ENCODE results near the gene IL11RA. TPM values are rescaled to one million over a fixed set of nuclear protein-coding genes. Genes with fewer than 3 reads are reported as not detected.
A peak's percentile ranks its signal among the peaks of the same experiment; 100 is the strongest.

IL11RA gene
- total RNA-seq, 1 donor from 2014 or later = 72.4 TPM

DNA sequence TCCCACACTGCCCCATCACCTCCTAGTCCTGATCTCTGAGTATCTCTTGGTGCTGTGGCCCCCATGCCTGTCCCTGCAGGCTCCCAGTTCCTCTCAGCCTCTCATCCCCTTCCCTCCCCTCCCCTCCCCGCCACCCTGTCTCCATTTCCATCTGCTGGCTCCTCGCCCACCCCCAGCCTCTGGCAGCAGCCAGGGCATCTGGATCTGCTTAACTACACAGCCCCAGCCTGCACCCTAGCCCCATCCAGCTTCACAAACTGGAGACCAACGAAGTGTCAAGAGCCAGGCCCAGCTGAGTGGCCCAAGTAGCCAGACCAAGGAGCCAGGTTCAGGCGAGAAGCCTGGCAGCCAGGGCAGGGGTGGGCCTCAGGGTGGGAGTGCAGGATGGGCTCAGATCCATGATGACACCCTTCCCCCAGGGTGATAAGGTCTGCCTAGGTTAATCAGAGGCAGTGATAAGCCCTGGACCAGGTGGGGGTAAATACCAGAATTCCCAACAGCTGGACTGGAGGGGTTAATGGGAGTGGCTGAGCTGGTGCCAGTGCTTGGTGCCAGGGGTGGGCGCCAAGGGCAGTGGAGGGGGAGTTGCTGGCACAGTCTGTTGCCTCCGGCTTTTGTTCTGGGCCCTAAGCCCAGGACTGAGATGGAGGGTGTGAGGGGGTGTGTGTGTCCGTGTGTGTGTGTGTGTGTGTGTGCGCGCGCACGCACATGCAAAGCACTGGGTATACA lies 2.5 kb downstream of the IL11RA start:
- peak; percentile 93 for DNase-seq

GRCh38 chr9:34655394-34655793 lies 3.4 kb downstream of the IL11RA start:
- no peak for DNase-seq

GRCh38 chr9:34656992-34657391 lies 5.0 kb downstream of the IL11RA start:
- DNase-seq = no peak

DNA sequence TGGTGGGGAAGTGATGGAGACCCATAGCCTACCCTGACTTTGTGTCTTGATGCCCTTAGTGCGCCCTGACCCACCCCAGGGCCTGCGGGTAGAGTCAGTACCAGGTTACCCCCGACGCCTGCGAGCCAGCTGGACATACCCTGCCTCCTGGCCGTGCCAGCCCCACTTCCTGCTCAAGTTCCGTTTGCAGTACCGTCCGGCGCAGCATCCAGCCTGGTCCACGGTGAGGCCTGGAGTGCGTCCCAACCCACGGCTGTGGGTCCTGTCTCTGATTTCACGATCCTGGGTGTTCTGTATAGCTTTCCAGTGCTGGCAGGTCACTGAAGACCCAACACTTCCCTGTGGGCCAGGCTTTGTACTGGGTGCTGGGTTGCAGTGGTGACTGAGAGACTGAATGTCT lies 6.5 kb downstream of the IL11RA start:
- no peak for DNase-seq

GRCh38 chr9:34659592-34660253 lies 7.7 kb downstream of the IL11RA start:
- DNase-seq = no peak

DNA sequence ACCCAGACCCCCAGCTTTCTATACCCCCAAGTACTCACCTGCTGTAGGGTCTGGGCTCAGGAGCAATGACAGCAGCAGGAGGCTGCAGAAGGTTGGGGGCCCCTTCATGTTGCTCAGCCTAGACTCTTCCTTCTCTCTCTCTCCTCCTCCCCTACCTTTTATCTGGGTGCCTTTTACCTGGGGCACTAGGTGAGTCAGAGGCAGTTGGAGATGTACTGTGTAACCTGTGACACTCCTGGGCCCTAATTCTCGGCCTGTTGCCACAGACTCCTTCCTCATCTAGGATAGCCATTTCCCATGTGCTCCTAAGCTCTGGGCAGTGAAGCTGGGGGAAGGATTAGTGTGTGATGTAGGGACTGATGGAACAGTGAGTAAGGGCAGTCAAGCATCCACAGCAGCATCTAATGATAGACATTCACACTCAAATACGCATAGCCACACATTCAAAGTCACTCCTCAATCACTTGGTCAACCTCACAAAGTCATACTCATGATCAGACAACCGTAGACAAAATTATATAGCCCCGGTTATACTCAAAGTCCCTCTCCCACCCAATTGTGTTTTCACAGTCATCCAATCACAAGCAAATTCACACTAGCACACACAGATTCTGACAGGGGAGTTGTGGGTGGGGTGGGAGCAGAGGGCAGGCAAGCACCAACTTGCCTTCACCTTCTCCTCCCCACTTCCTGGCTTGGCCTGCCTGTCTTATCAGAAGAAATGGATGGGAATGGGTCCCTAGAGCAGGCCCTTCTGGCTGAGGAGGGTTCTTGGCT lies 10.7 kb downstream of the IL11RA start, which contains the start of gene CCL27:
TSS of gene CCL27 (minus strand) at position 132 of the 777 bp plus-strand sequence. CDS start at position 108, 24 bp downstream.
- DNase-seq = no peak

DNA sequence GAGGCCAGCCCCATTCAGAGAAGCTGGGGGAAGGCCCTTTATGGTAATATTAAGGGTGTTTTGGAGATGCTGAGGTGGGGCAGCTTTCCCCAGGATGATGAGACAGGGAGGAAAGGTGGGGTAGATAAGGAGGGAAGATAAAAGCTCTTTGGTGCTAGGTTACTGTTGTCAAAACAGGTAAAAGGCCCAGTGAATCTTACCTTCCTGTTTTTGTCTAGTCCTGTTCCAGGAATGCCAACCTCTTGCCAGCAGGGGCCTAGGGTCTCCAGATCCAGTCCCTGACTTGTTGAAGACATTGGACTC lies 11.3 kb downstream of the IL11RA start:
- no peak for DNase-seq

DNA sequence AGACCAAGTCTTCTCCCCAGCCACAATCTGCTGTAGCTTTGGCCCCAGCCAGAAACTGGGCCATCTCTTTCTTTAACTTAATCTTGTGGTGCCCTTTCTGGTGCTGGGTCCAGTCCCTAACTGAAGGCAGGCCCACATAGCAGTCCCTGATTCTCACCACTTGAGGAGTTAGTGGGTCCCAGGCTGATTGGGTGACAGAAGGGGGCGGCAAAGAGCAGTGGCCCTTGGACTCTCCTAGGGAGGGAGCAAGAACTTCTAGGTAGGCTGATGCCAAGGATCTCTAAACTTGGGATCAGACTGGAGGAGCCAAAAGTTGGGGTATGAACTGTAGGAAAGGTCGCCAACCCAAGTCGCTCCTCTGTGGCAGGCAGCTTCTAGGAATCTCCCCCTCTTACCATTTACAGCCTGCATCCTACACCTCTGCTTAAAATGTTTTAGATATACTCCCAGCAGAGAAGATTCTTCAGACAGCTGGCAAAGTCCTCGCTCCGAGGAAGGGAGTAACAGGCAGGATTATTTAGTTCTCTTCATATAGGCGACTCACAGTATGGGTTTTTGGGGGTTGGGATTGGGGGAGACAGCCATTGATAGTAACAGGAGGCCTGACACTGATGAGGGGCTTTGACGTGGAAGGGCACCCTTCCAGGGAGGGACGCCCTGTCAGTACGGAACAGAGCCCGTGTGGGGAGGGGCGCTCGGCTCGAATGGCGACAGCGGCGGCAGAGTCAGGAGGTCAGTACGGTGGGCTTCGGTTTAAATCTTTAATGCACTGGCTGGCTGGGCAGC lies 12.5 kb downstream of the IL11RA start:
- peak; percentile 86 for DNase-seq

- no peak for DNase-seq
These were observed 13.0 kb downstream of the IL11RA start for GRCh38 chr9:34665067-34665380.

- peak; percentile 98 for DNase-seq
These were observed 13.6 kb downstream of the IL11RA start for GRCh38 chr9:34665381-34666250.

DNA sequence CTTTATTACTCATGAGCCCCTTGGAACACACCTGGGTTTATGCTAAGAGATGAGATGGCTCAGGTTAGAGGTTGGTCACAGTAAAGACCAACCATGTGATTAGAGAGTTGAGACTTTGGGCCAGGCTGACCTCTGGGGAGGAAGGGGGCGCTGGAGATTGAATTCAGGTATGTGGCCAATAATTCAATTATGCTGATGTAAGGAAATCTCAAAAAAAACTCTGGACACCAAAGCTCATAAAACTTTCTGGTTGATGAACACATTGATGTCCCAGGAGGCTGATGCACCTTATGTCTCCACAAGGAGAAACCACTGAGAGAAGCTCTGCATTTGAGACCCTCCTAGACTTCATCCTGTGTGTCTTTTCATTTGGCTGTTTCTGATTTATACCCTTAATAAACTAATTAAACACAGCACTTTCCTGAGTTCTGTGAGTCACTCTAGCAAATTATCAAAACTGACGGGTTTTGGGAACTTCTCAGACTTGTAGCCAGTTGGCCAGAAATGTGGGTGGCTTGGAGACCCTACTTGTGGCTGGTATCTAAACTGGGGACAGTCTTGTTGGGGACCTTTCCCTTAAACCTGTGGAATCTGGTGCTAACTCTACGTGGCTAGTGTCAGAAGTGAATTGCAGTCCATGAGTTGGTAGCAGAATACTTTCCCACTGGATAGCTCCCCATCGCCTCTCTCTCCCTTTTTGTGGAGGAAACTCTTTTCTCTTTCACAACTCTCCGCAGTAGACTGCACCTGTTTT lies 18.0 kb downstream of the IL11RA start:
- DNase-seq = no peak

GRCh38 chr9:34671307-34671706 lies 19.3 kb downstream of the IL11RA start:
- no peak for DNase-seq

DNA sequence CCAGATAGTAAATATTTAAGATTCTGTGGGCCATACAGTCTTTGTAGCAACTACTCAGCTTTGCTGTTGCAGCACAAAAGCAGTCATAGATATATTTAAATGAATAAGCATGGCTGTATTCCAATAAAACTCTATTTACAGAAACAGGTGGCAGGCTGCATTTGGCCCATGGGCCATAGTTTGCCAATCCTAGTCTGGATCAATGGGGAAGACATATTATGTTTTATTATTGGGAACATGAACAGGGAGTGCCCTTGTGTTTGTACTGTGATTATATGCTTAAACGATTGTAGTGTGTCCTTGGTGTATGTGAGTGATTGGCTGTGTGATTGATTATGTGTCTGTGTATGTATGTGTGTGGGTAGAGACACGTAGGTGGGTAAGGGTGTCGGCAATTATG lies 22.5 kb downstream of the IL11RA start:
- DNase-seq = no peak

GRCh38 chr9:34675048-34675714 lies 23.2 kb downstream of the IL11RA start:
- DNase-seq = peak; percentile 70

DNA sequence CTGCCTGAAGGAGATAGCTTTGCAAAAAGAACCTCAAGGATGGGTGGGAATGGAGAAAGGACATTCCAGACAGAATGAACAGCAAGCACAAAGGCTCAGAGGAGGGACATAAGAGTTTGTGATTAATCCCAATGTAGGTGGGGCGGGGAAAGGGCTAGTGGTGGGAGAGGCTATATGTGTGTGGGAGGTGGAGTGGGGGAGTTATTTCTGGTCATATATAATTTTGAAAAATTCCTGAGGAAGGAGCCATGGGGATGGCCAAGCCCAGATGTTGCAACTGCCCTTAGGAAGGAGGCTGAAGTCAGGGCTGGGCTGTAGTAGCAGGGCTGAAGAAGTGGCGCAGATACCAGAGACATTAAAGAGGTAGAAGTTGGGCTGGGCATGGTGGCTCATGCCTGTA lies 23.9 kb downstream of the IL11RA start:
- no peak for DNase-seq

- DNase-seq = no peak
These were observed 32.2 kb downstream of the IL11RA start for GRCh38 chr9:34684145-34684544.

GRCh38 chr9:34684816-34685215 lies 32.8 kb downstream of the IL11RA start:
- no peak for DNase-seq

DNA sequence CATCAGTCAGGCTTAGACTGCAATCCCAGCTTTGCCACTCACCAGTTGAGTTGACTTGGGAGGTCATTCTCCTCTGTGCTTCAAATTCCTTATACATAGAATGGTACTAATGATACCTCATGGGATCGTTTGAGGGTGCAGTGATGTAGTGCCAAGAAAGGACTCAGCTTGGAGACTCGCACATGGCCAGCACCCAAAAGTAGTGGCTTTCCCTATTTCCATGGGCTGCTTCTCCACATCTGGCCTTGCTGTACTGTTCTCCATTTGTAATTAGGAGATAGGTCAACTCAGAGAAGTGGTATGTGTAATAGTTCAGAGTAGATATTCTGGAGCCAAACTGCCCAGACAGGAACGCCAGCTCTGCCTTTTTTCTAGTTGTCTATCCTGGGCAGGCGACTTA lies 33.6 kb downstream of the IL11RA start:
- DNase-seq = no peak

DNA sequence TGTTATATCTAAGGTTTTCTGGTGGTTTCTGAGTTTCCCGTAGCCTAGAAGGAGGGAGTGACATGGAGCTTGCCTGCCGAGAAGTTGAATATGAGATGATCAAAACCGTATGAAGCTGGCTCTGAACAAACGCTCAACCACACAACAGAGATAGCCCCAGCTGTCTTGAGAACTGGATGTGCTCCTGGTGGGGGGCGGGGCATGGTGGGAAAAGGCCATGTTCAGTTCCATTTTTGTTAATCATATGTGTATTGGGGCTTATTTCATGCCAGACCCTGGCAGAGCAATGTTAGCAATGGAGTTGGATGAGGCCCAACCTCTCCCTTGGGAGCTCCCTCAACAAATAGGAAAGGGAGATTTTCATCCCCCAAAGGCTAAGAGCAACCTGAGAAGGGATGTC lies 34.2 kb downstream of the IL11RA start:
- no peak for DNase-seq

DNA sequence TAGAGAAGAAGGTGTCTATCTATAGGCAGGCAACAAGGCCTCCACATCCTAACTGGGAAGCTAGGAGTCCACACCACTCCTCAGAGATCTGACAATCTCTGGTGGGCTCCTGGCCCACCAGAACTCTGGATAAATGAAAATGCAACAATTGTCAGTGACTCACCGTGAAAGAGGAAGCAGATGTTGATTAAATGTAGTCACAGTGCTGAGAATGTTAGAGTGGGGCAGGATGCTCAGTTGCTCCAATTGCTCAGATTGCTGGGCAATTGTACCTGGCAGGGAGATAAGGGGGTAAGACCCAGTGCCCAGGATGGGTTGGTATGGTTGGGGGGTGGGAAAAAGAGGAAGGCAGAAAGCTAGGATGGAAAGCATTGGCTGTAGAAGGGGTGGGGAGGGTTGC lies 34.7 kb downstream of the IL11RA start:
- DNase-seq = no peak
